GM20000 (cell line): Measurements from ENCODE around the gene CEP112.

ENCODE experiments used
- DNase-seq: peaks from one replicate; pipeline ENCODE4 v3.0.0; 2012; ENCODE audit warnings: low spot score
- TF ChIP-seq, protein P1 (sequence below): IDR thresholded peaks from 2 replicates; pipeline ENCODE4 v1.5.1; 2012; ENCODE audit warnings: mild to moderate bottlenecking, control low read depth; ENCODE audit errors: extremely low read depth, missing control alignments

The CEP112 gene

DNA sequence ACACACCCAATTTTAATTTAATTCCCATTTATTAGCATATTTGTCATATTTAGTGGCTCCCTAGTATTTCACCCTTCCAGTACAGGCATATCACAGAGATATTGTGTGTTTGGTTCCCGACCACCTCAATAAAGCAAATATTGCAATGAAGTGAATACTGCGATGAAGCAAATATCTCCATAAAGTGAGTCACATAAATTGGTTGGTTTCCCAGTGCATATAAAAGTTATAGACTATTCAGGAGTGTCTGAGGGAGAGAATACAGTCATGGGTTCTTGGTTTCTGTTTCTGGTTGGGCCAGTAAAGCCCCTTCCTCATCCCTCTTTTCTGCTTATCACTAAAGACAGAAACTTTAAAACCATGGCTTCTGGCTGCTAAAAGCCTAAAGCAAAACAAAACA is 335.1 kb downstream of the CEP112 start:
- no peak for DNase-seq
- TF ChIP-seq, protein P1, sequence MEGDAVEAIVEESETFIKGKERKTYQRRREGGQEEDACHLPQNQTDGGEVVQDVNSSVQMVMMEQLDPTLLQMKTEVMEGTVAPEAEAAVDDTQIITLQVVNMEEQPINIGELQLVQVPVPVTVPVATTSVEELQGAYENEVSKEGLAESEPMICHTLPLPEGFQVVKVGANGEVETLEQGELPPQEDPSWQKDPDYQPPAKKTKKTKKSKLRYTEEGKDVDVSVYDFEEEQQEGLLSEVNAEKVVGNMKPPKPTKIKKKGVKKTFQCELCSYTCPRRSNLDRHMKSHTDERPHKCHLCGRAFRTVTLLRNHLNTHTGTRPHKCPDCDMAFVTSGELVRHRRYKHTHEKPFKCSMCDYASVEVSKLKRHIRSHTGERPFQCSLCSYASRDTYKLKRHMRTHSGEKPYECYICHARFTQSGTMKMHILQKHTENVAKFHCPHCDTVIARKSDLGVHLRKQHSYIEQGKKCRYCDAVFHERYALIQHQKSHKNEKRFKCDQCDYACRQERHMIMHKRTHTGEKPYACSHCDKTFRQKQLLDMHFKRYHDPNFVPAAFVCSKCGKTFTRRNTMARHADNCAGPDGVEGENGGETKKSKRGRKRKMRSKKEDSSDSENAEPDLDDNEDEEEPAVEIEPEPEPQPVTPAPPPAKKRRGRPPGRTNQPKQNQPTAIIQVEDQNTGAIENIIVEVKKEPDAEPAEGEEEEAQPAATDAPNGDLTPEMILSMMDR: no peak

DNA sequence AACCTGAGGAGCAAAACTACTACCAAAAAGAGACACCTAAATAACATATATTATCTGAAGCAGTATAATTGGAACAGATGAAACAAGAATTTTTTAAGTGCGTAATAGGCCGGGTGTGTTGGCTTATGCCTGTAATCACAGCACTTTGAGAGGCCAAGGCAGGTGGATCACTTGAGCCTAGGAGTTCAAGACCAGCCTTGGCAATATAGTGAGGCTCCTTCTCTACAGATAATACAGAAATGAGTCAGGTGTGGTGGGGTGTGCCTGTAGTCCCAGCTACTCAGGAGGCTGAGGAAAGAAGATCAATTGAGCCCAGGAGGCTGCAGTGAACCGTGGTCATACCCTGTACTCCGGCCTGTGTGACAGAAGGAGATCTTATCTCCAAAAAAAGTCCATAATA is 336.3 kb downstream of the CEP112 start:
- DNase-seq: no peak
- TF ChIP-seq, protein P1: no peak

DNA sequence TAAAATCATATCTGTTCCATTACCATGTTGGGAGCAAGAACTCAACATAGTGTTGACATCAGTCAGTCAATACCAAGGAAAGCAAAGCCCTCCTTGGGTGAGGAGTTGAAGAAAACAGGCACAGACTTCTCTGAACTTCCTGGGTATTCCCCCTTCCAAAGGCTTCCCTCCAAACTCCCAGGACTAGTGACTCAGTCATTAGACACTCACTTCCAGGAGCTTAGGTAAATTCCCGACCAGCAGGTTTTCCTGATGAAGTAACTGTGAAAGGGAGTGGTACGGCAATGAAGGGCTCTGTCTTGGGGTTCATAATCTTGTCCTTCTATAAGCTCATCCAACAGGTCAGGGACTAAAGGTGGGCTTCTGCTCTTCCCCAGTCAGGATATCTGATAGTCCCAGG is 336.7 kb downstream of the CEP112 start:
- DNase-seq: no peak
- TF ChIP-seq, protein P1: no peak

DNA sequence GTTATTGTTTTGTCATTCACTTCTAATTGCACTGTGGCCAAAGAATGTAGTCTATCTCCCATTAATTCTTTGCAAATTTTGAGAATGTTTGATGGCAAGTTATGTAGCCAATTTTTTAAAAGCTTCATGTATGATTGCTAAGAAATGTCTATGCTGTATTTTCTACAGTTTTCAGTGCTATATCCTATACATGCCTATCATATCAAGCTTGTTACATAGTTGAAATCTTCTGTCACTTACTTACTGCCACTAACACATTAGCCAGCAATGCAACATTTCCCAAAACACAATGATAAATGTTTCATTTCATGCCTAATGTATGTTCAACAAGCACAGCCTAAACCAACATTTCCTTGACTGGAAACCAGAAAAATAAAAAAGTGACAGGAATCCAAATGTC is 338.1 kb downstream of the CEP112 start:
- DNase-seq: no peak
- TF ChIP-seq, protein P1: no peak

DNA sequence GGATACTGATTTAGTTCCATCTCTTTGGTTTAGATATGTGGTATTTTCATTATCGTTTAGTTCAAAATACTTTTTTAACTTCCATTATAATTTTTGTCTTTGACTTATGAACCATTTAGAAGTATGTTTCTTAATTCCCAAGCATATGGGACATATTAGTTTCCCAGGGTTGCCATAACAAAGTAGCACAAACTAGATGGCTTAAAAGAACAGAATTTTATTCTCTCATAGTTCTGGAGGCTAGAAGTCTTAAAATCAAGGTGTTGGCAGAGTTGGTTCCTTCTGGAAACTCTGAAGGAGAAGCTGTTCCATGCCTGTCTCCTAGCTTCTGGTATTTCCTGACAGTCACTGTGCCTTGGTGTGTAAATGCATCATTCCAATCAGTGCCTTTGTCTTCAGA is 339.0 kb downstream of the CEP112 start:
- no peak for DNase-seq
- TF ChIP-seq, protein P1: no peak

DNA sequence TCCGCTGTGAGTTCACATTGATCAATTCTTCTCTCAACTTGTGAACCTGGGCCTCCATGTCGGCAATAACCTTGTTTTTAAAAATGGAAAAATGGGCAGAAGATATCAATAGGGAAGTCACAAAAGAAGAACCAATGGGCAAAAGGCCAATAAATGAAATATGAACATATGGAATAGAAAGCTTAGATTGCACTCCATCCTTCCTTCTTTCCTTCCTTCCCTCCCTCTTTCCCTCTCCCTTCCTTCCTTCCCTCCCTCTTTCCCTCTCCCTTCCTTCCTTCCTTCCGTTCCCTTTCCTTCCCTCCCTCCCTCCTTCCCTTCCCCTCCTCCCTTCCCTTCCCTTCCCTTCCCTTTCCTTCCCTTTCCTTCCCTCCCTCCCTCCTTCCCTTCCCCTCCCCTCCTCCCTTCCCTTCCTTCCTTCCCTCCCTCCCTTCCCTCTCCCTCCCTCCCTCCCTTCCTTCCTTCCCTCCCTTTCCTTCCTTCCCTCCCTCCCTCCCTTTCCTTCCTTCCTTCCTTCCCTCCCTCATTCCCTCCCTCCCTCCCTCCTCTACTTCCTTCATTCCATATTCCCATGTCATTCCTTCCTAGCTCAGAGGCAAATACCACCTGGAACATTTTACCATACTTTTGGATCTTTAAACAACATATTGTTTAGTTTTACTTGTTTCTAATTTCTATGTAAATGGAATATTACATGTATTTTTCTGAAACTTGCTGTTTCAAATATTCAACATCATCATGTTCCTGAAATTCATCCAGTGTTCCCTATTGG is 339.8 kb downstream of the CEP112 start:
- TF ChIP-seq, protein P1: no peak
- DNase-seq: no peak

DNA sequence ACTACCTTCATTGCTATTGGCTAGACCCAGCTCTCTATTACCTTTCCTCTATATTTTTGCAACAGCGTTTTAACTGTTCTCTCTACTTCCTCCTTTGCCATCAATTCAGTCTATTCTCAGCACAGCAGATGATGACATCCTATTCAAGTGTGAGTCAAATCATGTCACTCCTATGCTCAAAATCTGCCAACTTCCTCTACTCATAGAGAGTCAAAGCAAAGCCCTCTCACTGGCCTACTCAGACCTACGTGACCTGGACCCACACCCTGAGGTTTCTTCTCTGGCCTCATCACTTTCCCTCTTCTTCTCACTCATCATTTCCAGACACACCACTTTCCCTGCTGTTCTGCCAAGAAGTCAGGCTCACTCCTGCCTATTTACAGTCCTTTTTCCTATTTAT is 341.4 kb downstream of the CEP112 start:
- peak; percentile 10 for DNase-seq

More for the DNA sequence above, 341.4 kb downstream of the CEP112 start:
- TF ChIP-seq, protein P1: no peak
